ENCODE results near the gene PCNP.

Gene PCNP

GRCh38 chr3:101642441-101642840, 68.5 kb downstream of the PCNP start:
- in situ Hi-C loops (cut with HindIII; ENCODE audit: low pct_unique_long_range_greater_than_20kb, low sequenced_read_pairs): no loop called here
- no peak for DNase-seq (ENCODE audit: low read depth in 1 of 2, low spot score in 1 of 2)
- no peak for TF ChIP-seq JUND (IDR thresholded peaks at IDR 0.05; ENCODE audit: low read depth)

GRCh38 chr3:101643009-101643844, 69.2 kb downstream of the PCNP start:
- DNase-seq (ENCODE audit: low read depth in 1 of 2, low spot score in 1 of 2): no peak
- in situ Hi-C loops (cut with HindIII; ENCODE audit: low pct_unique_long_range_greater_than_20kb, low sequenced_read_pairs): no loop called here
- TF ChIP-seq JUND (IDR thresholded peaks at IDR 0.05; ENCODE audit: low read depth): no peak

All from T47D (cell line).